Prostate gland (tissue), 2 donors: ENCODE data around the gene PPARA. TPM values are rescaled to one million over a fixed set of nuclear protein-coding genes. Genes with fewer than 3 reads are reported as not detected.

Experiments used
- DNase-seq: peaks from one replicate; pipeline ENCODE4 v3.0.0-alpha.2; 2019; ENCODE audit warnings: low spot score
- H3K27ac ChIP-seq, 2 donors: fragments of 200-600 bp; sonication (generic); 2 replicates each; pipeline ENCODE4 v1.5.1; 2017 to 2019
- H3K27me3 ChIP-seq: fragments of 200-600 bp; sonication (generic); replicated peaks from 2 replicates; pipeline ENCODE4 v1.5.1; 2019; ENCODE audit not compliant: insufficient read depth
- H3K36me3 ChIP-seq, 2 donors: fragments of 200-600 bp; sonication (generic); 1 replicate in 1 of 2; 2 replicates in 1 of 2; pipeline versions ENCODE4 v1.5.1 to v1.8.1; 2017 to 2019
- H3K4me1 ChIP-seq: fragments of 200-600 bp; sonication (generic); replicated peaks from 2 replicates; pipeline ENCODE4 v1.5.1; 2019
- H3K4me3 ChIP-seq, 2 donors: fragments of 200-600 bp; sonication (generic); 2 replicates each; pipeline ENCODE4 v1.5.1; 2017 to 2019
- H3K9me3 ChIP-seq: fragments of 200-600 bp; sonication (generic); 2 replicates; pipeline ENCODE4 v1.5.1; 2017
- CTCF ChIP-seq, 4 experiments: fragments of 200-600 bp in 2 of 4; fragments of 450-650 bp in 2 of 4; sonication (generic) in 2 of 4; IDR thresholded peaks; 1 replicate in 3 of 4; 2 replicates in 1 of 4; pipeline ENCODE4 v1.5.1; 2016 to 2019; ENCODE audit warnings: antibody characterized with exemption in 4 of 4, mild to moderate bottlenecking in 2 of 4, moderate library complexity in 2 of 4
- POLR2A ChIP-seq: fragments of 450-650 bp; IDR thresholded peaks from one replicate; pipeline ENCODE4 v1.6.1; 2016; ENCODE audit warnings: antibody characterized with exemption, mild to moderate bottlenecking
- POLR2AphosphoS5 ChIP-seq: sonication (generic); formaldehyde crosslinking; IDR thresholded peaks from one replicate; pipeline ENCODE4 v1.6.1; 2017; ENCODE audit warnings: antibody characterized with exemption
- WGBS: methylation state at CpG from one replicate; pipeline ENCODE4 v1.1.5; 2018; 5-methylcytosine and 5-hydroxymethylcytosine counted together
- intact Hi-C: fragments of 100-400 bp; cut with DNase I; formaldehyde crosslinking; loops from one replicate; pipeline ENCODE4 v1.14.2; 2022
- total RNA-seq, 2 donors: library from RNA; depleted of rRNA; stranded (reverse); fragments of >200 nt; gene quantifications; one replicate each; pipeline ENCODE4 v1.1.0, GENCODE V29; 2016

Gene PPARA
- total RNA-seq, 2 donors from 2014 or later: 21.2 to 27.3 TPM

DNA sequence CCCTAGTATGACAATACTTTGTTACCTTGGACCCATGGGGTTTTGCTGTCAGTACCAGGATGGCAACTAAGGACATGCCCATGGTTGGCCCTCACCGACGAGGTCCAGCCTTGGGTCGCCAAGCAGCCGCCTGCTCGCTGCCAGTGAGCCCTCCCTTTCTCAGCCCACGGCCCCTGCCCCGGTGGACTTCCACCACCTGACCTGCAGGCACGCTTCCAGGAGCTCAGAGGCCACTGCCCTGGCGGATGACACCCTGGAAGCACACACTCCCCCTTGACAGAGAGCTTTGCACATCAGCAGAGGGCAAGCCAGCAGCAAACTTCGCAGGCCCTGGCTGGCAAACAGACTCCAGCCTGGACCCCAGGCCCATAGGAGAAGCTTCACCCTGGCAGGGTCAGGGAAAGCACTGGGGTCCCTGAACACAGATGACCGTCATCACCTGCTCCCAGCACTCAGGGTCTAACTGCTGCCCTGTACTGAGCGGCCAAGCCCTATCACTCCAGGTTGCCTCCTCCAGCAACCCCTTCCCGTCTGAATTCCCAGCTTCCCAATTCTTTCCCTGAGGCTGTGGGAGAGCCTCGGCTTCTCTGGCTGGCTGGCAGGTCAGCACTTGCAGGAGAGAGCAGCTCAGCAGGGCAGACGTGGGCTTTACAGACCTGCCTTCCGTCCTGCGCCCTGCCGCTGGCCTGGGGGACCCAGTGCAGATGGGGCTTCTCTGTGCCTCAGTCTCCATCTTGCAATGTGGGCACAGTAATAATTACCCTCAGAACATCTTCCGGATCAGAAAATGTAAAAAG, 2.7 kb upstream of the PPARA start:
- H3K27ac ChIP-seq: no peak overlapping the region
- H3K9me3 ChIP-seq: no peaks in the 10 kb centered on the region
- no peaks in the 10 kb centered on the region for H3K27me3 ChIP-seq
- DNase-seq: no peak
- TF ChIP-seq POLR2AphosphoS5 (no peak), POLR2A (no peak), CTCF (IDR thresholded peaks at IDR 0.05) (no peak)
- no peaks in the 10 kb centered on the region for H3K4me1 ChIP-seq
- H3K4me3 ChIP-seq: no peak overlapping the region
- no peaks in the 10 kb centered on the region for H3K36me3 ChIP-seq
- 41% methylated on average over 19 of the region's 19 CpGs for WGBS
- intact Hi-C loops: no loop called here

GRCh38 chr22:46148336-46148735, 2.0 kb upstream of the PPARA start:
- Histone ChIP-seq H3K36me3 (no peaks in the 10 kb centered on the region), H3K9me3 (no peaks in the 10 kb centered on the region), H3K4me1 (no peaks in the 10 kb centered on the region), H3K4me3 (no peak overlapping the region), H3K27me3 (no peaks in the 10 kb centered on the region), H3K27ac (no peak overlapping the region)
- intact Hi-C loops: no loop called here
- no peak for DNase-seq
- TF ChIP-seq CTCF (IDR thresholded peaks at IDR 0.05) (no peak), POLR2A (no peak), POLR2AphosphoS5 (no peak)
- WGBS: 68% methylated on average over 8 of the region's 8 CpGs

- Histone ChIP-seq H3K36me3 (no peaks in the 10 kb centered on the region), H3K4me3 (peak overlapping the region; percentile 68 to 82), H3K4me1 (no peaks in the 10 kb centered on the region), H3K27me3 (no peaks in the 10 kb centered on the region), H3K9me3 (no peaks in the 10 kb centered on the region), H3K27ac (peak overlapping the region; percentile 91 to 93)
- intact Hi-C loops: no loop called here
- no peak for DNase-seq
- TF ChIP-seq POLR2AphosphoS5 (no peak), POLR2A (no peak), CTCF (IDR thresholded peaks at IDR 0.05) (no peak)
- WGBS: 38% methylated on average over 12 of the region's 12 CpGs
These were observed 1.4 kb upstream of the PPARA start for GRCh38 chr22:46148816-46149511.

DNA sequence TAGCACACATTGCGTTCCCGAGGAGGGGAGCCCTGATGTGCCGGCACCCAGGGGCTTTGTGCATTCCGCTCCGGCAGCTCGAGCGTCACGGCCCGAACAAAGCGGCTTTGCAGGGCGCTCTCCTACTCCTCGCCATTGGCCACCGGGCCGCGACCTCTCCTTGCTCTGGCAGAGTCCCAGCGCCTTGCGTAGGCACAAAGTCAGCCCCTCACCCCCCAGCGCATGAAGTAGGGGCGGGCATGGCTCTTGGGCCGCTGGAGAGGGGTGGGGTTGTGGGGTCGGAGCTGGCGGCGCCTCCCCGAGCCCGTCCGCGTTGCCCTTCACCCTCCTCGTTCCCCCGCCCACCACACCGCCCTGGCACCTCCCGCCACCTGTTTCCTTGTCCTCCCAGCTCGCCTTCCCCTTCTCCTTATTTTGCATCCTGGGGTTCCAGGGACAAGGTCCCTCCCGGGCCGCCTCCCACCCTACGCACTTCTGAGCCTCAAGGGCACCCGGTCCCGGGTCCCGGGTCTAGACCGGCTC, 753 bp upstream of the PPARA start:
- Histone ChIP-seq H3K9me3 (no peaks in the 10 kb centered on the region), H3K36me3 (no peaks in the 10 kb centered on the region), H3K27ac (peak overlapping the region; percentile 91 to 93), H3K27me3 (no peaks in the 10 kb centered on the region), H3K4me3 (peak overlapping the region; percentile 68 to 82), H3K4me1 (no peaks in the 10 kb centered on the region)
- peak; percentile 53 for DNase-seq
- intact Hi-C loops: loop anchor here (5.0 kb wide), 1 partner anchor 118 kb away; the partner anchor contains the start of gene TTC38
- TF ChIP-seq POLR2AphosphoS5 (no peak), CTCF (IDR thresholded peaks at IDR 0.05) (no peak), POLR2A (no peak)
- 1% methylated on average over 35 of the region's 39 CpGs for WGBS
